HEK293T (cell line): ENCODE results near the gene PLAAT1.

ENCODE experiments used
- CTCF ChIA-PET: fragments of 350-600 bp; formaldehyde crosslinking; extraction: SDS; loops from one replicate; lab custom pipeline; 2021; ENCODE audit warnings: antibody characterized with exemption, inconsistent platforms; lab: Yijun Ruan, JAX
- POLR2A ChIA-PET: fragments of 350-600 bp; formaldehyde crosslinking; extraction: SDS; loops from one replicate; lab custom pipeline; 2020; ENCODE audit warnings: antibody characterized with exemption, inconsistent platforms; lab: Yijun Ruan, JAX
- DNase-seq: peaks from one replicate; pipeline ENCODE4 v3.0.0; 2012; ENCODE audit warnings: mixed read lengths; ENCODE audit errors: extremely low spot score
- ARNT ChIP-seq: fragments of 450-650 bp; IDR thresholded peaks from 2 replicates; pipeline ENCODE4 v1.6.1; 2017; ENCODE audit warnings: mild to moderate bottlenecking
- BHLHE40 ChIP-seq: fragments of 450-650 bp; IDR thresholded peaks from 2 replicates; pipeline ENCODE4 v1.6.1; 2016; ENCODE audit warnings: mild to moderate bottlenecking, moderate library complexity, borderline replicate concordance
- CTBP1 ChIP-seq: fragments of 450-650 bp; IDR thresholded peaks from 2 replicates; pipeline ENCODE4 v1.6.1; 2016; ENCODE audit warnings: borderline replicate concordance
- ELF4 ChIP-seq: fragments of 450-650 bp; IDR thresholded peaks from 2 replicates; pipeline ENCODE4 v1.6.1; 2017; ENCODE audit warnings: antibody characterized with exemption
- FOXA1 ChIP-seq: fragments of 450-650 bp; IDR thresholded peaks from 2 replicates; pipeline ENCODE4 v1.6.1; 2016; ENCODE audit warnings: mild to moderate bottlenecking
- FOXK2 ChIP-seq: fragments of 450-650 bp; IDR thresholded peaks from 2 replicates; pipeline ENCODE4 v1.6.1; 2016; ENCODE audit warnings: mild to moderate bottlenecking
- FOXM1 ChIP-seq: fragments of 450-650 bp; IDR thresholded peaks from 2 replicates; pipeline ENCODE4 v1.6.1; 2017; ENCODE audit warnings: mild to moderate bottlenecking, borderline replicate concordance
- HDGF ChIP-seq: fragments of 450-650 bp; IDR thresholded peaks from 2 replicates; pipeline ENCODE4 v1.6.1; 2017; ENCODE audit warnings: antibody characterized with exemption, borderline replicate concordance
- L3MBTL2 ChIP-seq: fragments of 450-650 bp; conservative IDR thresholded peaks from 2 replicates; pipeline ENCODE4 v1.6.1; 2016; ENCODE audit warnings: mild to moderate bottlenecking
- LEF1 ChIP-seq: fragments of 450-650 bp; IDR thresholded peaks from 2 replicates; pipeline ENCODE4 v1.6.1; 2017; ENCODE audit warnings: mild to moderate bottlenecking, borderline replicate concordance
- NFRKB ChIP-seq: fragments of 450-650 bp; IDR thresholded peaks from 2 replicates; pipeline ENCODE4 v1.6.1; 2016; ENCODE audit warnings: mild to moderate bottlenecking, moderate library complexity
- SP1 ChIP-seq: fragments of 450-650 bp; IDR thresholded peaks from 2 replicates; pipeline ENCODE4 v1.6.1; 2017
- SUZ12 ChIP-seq: fragments of 450-650 bp; IDR thresholded peaks from 2 replicates; pipeline ENCODE4 v1.6.1; 2016; ENCODE audit warnings: mild to moderate bottlenecking
- TARDBP ChIP-seq: fragments of 450-650 bp; IDR thresholded peaks from 2 replicates; pipeline ENCODE4 v1.6.1; 2016
- ZNF384 ChIP-seq: fragments of 450-650 bp; IDR thresholded peaks from 2 replicates; pipeline ENCODE4 v1.6.1; 2016
- TF ChIP-seq, protein P1 (sequence below): fragments of 450-650 bp; IDR thresholded peaks from 2 replicates; pipeline ENCODE4 v1.6.1; 2016

PLAAT1 gene

DNA sequence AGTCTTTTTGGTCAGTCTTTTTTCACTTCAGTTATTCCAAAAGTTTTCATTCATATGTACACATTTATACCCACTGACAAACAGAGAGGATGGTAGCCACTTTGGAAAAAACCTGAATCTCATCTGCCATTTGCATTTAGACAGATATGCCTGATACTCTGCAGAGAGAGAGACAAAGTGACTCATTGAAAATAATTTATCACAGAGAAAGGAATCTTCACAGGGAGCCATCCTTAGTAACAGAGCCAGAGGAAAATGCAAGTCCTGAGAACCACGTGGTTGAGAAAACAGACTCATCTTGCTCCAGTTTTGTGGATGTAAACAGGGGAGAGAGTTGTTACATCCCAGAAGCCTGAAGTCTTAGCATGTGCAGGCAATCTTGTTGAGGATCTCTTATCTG, 28.2 kb upstream of the PLAAT1 start:
- ChIA-PET POLR2A (no interaction called here), CTCF (no interaction called here)
- TF ChIP-seq NFRKB (no peak), ZNF384 (no peak), SP1 (no peak), FOXK2 (no peak), BHLHE40 (no peak), TARDBP (no peak), FOXM1 (no peak), LEF1 (no peak), FOXA1 (no peak), SUZ12 (no peak)
- TF ChIP-seq, protein P1, sequence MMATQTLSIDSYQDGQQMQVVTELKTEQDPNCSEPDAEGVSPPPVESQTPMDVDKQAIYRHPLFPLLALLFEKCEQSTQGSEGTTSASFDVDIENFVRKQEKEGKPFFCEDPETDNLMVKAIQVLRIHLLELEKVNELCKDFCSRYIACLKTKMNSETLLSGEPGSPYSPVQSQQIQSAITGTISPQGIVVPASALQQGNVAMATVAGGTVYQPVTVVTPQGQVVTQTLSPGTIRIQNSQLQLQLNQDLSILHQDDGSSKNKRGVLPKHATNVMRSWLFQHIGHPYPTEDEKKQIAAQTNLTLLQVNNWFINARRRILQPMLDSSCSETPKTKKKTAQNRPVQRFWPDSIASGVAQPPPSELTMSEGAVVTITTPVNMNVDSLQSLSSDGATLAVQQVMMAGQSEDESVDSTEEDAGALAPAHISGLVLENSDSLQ = no peak
- no peak for DNase-seq

DNA sequence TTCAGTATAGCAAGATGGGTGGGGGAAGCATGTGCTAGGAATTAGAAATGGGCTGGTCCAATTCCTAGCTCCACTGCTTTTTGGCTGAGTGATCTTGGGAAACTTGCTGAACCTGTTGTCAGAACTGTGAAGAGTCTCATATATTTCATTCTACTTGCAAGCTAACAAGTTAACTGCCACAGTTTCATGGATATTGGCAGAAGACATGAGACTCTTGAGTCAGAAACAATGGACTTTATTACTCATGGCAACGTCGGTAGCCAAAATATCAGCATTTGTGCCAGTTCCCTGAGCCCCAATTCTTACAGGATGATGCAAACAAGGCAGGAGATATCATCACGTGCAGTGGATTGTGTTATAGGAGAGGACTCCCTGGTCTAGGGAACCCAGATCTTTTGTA, 26.6 kb upstream of the PLAAT1 start:
- POLR2A ChIA-PET = no interaction called here
- CTCF ChIA-PET = interaction anchor here (0.7 kb wide), 1 partner anchor 1945 kb away, joined by 3 read pairs; no protein-coding TSS in a partner anchor
- DNase-seq = no peak
- TF ChIP-seq ZNF384 (no peak), TARDBP (no peak), FOXK2 (no peak), FOXA1 (no peak), BHLHE40 (no peak), ARNT (no peak), SUZ12 (no peak), LEF1 (no peak), FOXM1 (no peak), NFRKB (no peak), L3MBTL2 (no peak), HDGF (no peak), CTBP1 (no peak), ELF4 (no peak), SP1 (no peak)
- TF ChIP-seq, protein P1 = no peak

DNA sequence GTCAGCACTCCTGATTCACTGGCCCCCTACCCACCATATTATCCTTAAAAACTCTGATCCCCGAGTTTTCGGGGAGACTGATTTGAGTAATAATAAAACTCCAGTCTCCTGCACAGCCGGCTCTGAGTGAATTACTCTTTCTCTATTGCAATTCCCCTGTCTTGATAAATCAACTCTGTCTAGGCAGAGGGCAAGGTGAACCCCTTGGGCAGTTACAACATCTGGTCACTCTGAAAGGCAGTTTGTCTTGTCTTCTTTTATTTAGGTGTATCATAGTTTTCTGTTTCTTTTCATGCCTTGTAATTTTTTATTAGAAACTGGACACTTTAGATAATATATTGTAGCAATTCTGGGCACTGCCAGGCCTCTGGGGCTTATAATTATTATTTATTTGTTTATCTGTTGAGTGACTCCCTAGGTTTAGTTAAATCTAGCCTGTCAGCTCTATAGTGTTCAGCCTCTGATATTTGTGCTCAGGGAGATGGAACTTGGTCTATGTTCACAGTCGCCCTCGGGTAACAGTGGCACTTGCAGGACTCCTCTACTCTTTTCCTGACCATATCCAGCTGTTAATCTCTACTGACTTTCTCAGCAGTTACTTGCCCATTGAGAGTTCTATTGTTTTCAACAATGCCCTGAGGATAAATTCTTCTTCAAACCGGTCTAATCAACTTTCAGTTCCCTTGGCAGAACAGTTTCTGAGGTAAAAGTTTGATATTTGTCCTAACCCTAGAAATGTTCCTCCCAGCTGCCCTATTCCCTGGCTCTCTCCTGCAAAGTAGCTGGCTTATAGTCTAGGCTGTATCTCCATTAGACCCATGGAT, 15.5 kb upstream of the PLAAT1 start:
- no peak for DNase-seq
- ChIA-PET POLR2A (no interaction called here), CTCF (no interaction called here)
- TF ChIP-seq ZNF384 = no peak
- TF ChIP-seq HDGF = no peak
- TF ChIP-seq FOXM1 = no peak
- no peak for TF ChIP-seq FOXK2
- TF ChIP-seq SP1 = no peak
- TF ChIP-seq FOXA1 = no peak
- no peak for TF ChIP-seq CTBP1
- TF ChIP-seq SUZ12 = no peak
- TF ChIP-seq ELF4 = no peak
- no peak for TF ChIP-seq ARNT
- TF ChIP-seq L3MBTL2 = no peak
- TF ChIP-seq LEF1 = no peak
- TF ChIP-seq, protein P1 = no peak
- no peak for TF ChIP-seq TARDBP
- TF ChIP-seq NFRKB = no peak
- TF ChIP-seq BHLHE40 = no peak

DNA sequence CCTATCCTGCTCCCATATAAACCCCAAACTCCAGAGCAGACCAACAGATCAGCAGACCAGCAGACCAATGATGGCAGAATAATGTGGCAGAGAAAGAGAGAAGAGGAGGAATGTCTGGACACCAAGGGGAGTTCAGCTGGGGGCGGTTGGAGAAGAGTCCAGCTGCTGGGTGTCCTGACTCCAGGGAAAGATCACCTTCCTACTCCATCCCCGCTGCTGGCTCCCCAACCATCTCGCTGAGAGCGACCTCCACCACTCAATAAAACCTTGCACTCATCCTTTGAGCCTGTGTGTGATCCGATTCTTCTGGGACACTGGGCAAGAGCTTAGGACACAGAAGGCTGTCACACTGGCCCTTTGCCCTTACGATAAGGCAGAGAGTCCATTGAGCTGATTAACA, 12.8 kb upstream of the PLAAT1 start:
- CTCF ChIA-PET = no interaction called here

More for the DNA sequence above, 12.8 kb upstream of the PLAAT1 start:
- DNase-seq = no peak
- POLR2A ChIA-PET = no interaction called here
- TF ChIP-seq NFRKB (no peak), LEF1 (no peak), FOXM1 (no peak), CTBP1 (no peak), BHLHE40 (no peak), ELF4 (no peak), ARNT (no peak), ZNF384 (no peak), FOXA1 (no peak), FOXK2 (no peak), HDGF (no peak), SP1 (no peak), TARDBP (no peak), SUZ12 (no peak), L3MBTL2 (no peak)
- TF ChIP-seq, protein P1 = no peak
